ENCODE measurements around the gene GABPA.

DNA sequence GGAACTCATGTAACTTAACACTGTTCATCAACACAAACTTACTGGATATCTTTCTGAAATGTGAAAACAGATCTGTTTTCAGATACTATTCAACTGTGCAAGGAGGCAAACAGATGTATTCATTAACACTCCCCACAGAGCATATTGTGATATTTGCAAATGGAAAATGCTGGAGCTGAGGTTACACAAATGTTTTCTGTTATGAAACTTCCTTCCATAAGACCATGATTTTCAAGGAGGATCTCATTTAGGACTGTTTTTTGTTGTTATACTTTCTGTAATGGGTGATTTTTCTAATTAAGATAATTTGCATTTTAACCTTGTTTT, 56.1 kb downstream of the GABPA start:
- TF ChIP-seq, protein P1, sequence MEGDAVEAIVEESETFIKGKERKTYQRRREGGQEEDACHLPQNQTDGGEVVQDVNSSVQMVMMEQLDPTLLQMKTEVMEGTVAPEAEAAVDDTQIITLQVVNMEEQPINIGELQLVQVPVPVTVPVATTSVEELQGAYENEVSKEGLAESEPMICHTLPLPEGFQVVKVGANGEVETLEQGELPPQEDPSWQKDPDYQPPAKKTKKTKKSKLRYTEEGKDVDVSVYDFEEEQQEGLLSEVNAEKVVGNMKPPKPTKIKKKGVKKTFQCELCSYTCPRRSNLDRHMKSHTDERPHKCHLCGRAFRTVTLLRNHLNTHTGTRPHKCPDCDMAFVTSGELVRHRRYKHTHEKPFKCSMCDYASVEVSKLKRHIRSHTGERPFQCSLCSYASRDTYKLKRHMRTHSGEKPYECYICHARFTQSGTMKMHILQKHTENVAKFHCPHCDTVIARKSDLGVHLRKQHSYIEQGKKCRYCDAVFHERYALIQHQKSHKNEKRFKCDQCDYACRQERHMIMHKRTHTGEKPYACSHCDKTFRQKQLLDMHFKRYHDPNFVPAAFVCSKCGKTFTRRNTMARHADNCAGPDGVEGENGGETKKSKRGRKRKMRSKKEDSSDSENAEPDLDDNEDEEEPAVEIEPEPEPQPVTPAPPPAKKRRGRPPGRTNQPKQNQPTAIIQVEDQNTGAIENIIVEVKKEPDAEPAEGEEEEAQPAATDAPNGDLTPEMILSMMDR (IDR thresholded peaks at IDR 0.05 in 8 of 11, conservative IDR thresholded peaks at IDR 0.05 in 3 of 11): no peak
- TF ChIP-seq POLR2A (IDR thresholded peaks at IDR 0.05) (no peak), POLR2AphosphoS5 (IDR thresholded peaks at IDR 0.05) (no peak)
